Measurements from ENCODE around the gene GNA12.

The GNA12 gene

GRCh38 chr7:2844153-2845033 is at the start of gene GNA12:
GNA12 (minus strand) TSS chr7:2844308; CDS start chr7:2844161, 147 bp downstream.
- peak; percentile 96 to 98 for DNase-seq (ENCODE audit: low read depth in 2 of 2)

GRCh38 chr7:2893411-2893861 is 49.3 kb upstream of the GNA12 start:
- no peak for DNase-seq (ENCODE audit: low read depth in 2 of 2)

- no peak for DNase-seq (ENCODE audit: low read depth in 2 of 2)
Observed at GRCh38 chr7:2892549-2892948, 48.4 kb upstream of the GNA12 start.

- no peak for DNase-seq (ENCODE audit: low read depth in 2 of 2)
Observed at GRCh38 chr7:2887816-2888215, 43.7 kb upstream of the GNA12 start.

- peak in 1 of 2 donors; percentile 49 for DNase-seq (ENCODE audit: low read depth in 2 of 2)
Observed at GRCh38 chr7:2886900-2887299, 42.8 kb upstream of the GNA12 start.

- no peak for DNase-seq (ENCODE audit: low read depth in 2 of 2)
Observed at GRCh38 chr7:2886391-2886790, 42.3 kb upstream of the GNA12 start.

GRCh38 chr7:2884161-2884560 is 40.1 kb upstream of the GNA12 start:
- DNase-seq (ENCODE audit: low read depth in 2 of 2) = no peak

- DNase-seq (ENCODE audit: low read depth in 2 of 2) = no peak
Observed at GRCh38 chr7:2883101-2883500, 39.0 kb upstream of the GNA12 start.

- DNase-seq (ENCODE audit: low read depth in 2 of 2) = no peak
Observed at GRCh38 chr7:2882111-2882510, 38.0 kb upstream of the GNA12 start.

- no peak for DNase-seq (ENCODE audit: low read depth in 2 of 2)
Observed at GRCh38 chr7:2880874-2881533, 36.9 kb upstream of the GNA12 start.

- no peak for DNase-seq (ENCODE audit: low read depth in 2 of 2)
Observed at GRCh38 chr7:2880051-2880450, 35.9 kb upstream of the GNA12 start.

- DNase-seq (ENCODE audit: low read depth in 2 of 2) = no peak
Observed at GRCh38 chr7:2879354-2879753, 35.2 kb upstream of the GNA12 start.

GRCh38 chr7:2878306-2878705 is 34.2 kb upstream of the GNA12 start:
- DNase-seq (ENCODE audit: low read depth in 2 of 2) = no peak

GRCh38 chr7:2876031-2876731 is 32.1 kb upstream of the GNA12 start:
- no peak for DNase-seq (ENCODE audit: low read depth in 2 of 2)

GRCh38 chr7:2873686-2874551 is 29.8 kb upstream of the GNA12 start:
- DNase-seq (ENCODE audit: low read depth in 2 of 2) = no peak

- DNase-seq (ENCODE audit: low read depth in 2 of 2) = no peak
Observed at GRCh38 chr7:2873146-2873545, 29.0 kb upstream of the GNA12 start.

- DNase-seq (ENCODE audit: low read depth in 2 of 2) = no peak
Observed at GRCh38 chr7:2872296-2872874, 28.3 kb upstream of the GNA12 start.

- peak; percentile 38 to 46 for DNase-seq (ENCODE audit: low read depth in 2 of 2)
Observed at GRCh38 chr7:2870471-2870931, 26.4 kb upstream of the GNA12 start.

GRCh38 chr7:2869981-2870380 is 25.9 kb upstream of the GNA12 start:
- DNase-seq (ENCODE audit: low read depth in 2 of 2) = no peak

- DNase-seq (ENCODE audit: low read depth in 2 of 2) = no peak
Observed at GRCh38 chr7:2866601-2867000, 22.5 kb upstream of the GNA12 start.

Measured in stimulated activated CD4-positive, alpha-beta T cell treated with anti-CD3 and anti-CD28 coated beads, Interleukin-4, amount 100 ng/mL, for 48 hours (primary cell).